ENCODE data around the gene KCNMA1.

KCNMA1 gene

DNA sequence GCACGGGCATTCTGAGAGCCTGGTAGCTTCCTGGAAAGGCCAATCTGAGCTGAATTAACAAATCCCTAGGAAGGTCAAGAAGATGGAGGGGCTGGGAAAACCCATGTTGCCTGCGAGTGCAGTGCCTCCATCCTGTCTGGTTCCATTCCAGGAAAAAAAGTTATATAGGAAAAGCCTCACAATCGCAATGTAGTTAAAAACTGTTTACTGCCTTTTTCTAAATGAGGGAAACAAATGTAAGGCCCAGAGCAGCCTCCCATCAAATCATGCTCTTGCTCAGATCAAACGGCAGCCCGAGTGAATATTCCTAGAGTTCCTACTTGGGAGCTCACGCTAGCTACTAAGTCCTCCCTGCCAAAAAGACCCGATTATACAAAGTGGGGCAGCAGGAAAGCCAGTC is 179.9 kb downstream of the KCNMA1 start:
- no peak for DNase-seq (ENCODE audit: low read depth in 2 of 3, low spot score in 2 of 3)

- DNase-seq (ENCODE audit: low read depth in 2 of 3, low spot score in 2 of 3) = no peak
Measured at GRCh38 chr10:77457266-77457665, 180.3 kb downstream of the KCNMA1 start.

DNA sequence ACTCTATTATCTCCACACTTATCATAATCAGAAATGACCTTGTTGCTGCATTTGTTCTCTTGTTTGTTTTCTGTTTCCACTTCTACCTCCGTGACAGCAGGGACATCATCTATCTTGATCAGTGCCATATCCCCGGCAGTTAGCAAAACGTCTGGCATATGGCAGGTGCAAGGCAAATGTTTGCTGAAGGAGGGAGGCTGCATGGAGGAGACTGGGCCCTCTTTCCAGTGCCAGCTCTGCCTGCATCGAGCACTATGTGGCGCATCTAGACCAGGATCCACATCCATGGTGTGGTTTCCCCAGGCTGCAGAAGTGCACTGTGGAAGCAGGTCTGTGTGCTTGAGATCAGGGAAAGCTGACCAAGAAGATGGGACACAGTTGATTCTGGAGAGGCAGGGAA is 181.2 kb downstream of the KCNMA1 start:
- no peak for DNase-seq (ENCODE audit: low read depth in 2 of 3, low spot score in 2 of 3)

GRCh38 chr10:77455561-77455960 is 182.0 kb downstream of the KCNMA1 start:
- no peak for DNase-seq (ENCODE audit: low read depth in 2 of 3, low spot score in 2 of 3)

GRCh38 chr10:77452952-77453564 is 184.6 kb downstream of the KCNMA1 start:
- no peak for DNase-seq (ENCODE audit: low read depth in 2 of 3, low spot score in 2 of 3)

DNA sequence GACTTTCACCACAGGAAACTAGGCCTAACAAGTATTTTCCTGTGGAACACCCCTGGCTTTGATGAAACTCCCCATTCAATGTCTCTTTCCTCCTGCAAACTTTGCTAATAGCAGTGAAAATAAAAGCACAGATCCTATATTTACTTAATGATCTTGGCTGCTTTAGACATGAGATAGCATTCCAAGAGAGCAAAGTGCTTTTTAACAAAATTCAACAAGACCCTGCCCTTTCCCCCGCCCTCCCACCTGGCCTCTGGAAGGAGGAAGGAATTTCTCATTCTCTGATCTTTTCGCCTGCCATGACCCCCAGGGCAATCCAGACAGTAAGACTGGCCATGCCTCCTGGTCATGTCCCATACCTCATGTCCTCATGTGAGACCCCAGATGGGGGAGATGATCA is 185.7 kb downstream of the KCNMA1 start:
- DNase-seq (ENCODE audit: low read depth in 2 of 3, low spot score in 2 of 3) = no peak

DNA sequence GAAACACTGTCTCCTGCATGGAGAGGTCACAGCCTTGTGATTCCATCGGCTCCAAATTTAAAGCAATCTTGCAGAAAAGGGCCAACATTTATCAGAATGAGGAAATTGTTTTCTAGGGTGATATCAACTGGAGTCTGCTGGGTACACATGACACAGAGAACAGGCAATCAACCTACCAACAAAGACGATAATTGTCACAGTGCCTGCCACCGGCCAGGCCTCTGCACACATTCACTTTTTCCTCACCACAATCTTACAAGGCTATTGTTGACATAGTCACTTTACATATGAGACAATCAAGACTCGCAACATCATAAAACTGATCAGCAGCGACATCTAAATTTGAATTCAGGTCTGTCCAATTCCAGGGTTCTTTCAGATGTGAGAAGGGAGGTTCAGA is 189.4 kb downstream of the KCNMA1 start:
- DNase-seq (ENCODE audit: low read depth in 2 of 3, low spot score in 2 of 3) = no peak

GRCh38 chr10:77446700-77447099 is 190.9 kb downstream of the KCNMA1 start:
- DNase-seq (ENCODE audit: low read depth in 2 of 3, low spot score in 2 of 3) = no peak

DNA sequence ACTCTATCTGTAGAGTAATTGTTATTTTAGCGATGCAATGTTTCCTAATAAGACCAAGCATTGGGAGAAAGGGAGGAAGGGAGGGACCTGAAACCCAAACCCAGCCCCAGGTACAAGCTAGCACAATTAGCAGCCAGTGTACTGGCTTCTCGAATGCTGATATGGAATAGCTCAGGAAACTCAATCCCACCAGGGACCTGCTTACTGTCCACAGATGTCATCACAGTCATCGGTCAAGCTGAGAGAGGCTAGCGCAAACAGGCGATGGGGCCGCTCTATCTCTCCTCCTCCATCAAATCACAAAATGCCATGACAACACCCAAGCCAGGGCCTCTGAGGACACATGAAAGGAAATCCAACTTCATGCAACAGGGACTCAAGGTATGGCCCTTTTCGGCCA is 192.1 kb downstream of the KCNMA1 start:
- no peak for DNase-seq (ENCODE audit: low read depth in 2 of 3, low spot score in 2 of 3)

DNA sequence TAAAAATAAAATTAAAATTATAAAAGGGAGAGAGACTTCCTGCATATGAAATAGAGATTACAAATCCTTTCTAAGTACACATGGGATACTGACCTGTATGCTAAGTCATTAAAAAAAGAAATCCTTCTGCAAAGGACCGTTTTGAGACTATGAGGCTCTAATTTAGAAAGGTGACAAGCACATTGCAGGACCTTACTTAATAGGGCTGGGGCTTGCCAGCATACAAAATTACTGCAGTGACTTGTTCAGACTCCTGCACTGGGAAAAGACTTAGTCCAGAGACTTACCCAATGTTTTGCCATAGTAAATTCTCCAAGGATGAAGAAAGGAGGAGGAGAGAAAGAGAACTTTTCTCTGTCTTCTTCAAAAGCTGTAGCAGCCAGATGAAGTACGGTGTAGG is 193.6 kb downstream of the KCNMA1 start:
- DNase-seq (ENCODE audit: low read depth in 2 of 3, low spot score in 2 of 3) = no peak

DNA sequence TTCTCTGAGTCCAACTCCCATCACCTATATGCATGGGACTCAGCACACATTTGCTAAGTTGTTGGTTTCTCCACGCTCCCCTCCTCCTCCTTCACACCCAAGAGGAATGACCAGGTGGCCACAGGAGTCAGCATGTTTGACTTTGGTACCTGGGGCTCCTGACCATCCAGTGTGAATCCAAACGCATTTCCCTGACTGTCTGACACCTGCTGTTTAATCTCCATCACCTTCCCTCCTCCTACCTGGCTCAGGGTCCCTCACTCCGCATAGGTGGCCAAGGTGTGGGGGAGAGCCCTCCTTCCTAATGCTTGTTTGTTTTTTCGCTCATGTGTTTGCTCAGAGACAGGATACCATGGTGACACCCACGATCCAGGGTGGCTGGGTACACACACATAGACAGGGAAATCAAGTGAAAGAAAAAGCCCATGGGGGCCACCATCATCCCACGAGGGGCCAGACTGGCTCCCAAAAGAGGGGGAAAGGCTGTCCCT is 194.9 kb downstream of the KCNMA1 start:
- no peak for DNase-seq (ENCODE audit: low read depth in 2 of 3, low spot score in 2 of 3)

GRCh38 chr10:77441353-77442166 is 196.0 kb downstream of the KCNMA1 start:
- DNase-seq (ENCODE audit: low read depth in 2 of 3, low spot score in 2 of 3) = no peak

GRCh38 chr10:77436257-77436975 is 201.2 kb downstream of the KCNMA1 start:
- no peak for DNase-seq (ENCODE audit: low read depth in 2 of 3, low spot score in 2 of 3)

DNA sequence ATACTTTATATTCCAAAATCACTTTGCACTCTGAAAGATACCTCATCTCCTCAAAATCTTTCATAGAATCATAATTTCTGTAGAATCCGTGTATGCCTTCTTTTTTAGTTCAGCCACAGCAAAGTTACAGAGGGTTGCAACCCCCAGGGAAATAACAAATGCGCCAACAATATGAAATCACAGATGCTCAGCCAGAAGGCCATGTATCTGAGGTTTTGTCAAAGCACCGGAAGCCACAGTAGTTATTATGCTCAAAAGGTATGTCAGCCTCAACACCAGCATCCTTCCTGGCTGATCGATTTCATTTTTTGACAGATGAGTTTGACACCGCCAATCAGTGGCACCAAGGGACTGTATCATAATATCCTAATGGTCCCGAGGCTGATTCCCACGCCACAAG is 204.1 kb downstream of the KCNMA1 start:
- DNase-seq (ENCODE audit: low read depth in 2 of 3, low spot score in 2 of 3) = no peak

DNA sequence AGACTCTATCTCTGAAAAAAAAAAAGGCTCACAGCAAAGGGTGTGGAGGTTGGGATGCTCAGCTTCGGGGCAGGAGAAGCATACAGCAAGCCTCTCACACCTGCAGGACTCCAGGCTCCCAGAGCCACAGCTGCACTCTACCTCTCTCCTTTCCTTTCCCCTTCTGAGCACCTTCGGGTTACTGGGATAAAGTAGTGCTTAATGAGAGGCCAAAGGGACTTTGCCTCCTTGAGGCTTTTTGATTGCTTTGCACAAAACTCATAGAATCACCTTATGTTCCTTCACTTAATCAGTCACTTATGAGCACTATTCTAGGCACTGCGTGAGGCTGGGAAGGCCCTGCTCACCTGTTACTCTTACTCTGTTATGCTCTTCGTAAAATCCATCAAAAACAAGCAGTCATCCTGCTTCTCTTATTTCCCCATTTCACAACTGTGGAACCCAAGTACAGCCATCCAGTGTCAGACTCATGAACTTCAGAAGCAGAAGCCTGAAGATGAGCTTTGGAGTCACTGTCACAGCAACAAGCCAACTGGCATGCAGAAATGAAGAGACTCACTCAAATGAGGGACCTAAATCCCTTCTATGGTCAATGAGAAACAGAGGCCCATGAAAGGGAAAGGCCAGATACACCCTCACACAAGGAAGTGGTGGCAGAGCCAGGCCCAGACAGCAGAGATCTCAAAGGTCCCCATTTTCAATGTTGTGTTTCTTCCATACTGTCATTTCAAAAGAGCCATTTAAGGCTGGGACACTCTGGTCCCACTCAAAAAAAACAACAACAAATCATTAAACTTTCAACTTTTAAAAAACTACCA is 205.4 kb downstream of the KCNMA1 start:
- no peak for DNase-seq (ENCODE audit: low read depth in 2 of 3, low spot score in 2 of 3)

GRCh38 chr10:77431209-77431611 is 206.4 kb downstream of the KCNMA1 start:
- DNase-seq (ENCODE audit: low read depth in 2 of 3, low spot score in 2 of 3) = no peak

DNA sequence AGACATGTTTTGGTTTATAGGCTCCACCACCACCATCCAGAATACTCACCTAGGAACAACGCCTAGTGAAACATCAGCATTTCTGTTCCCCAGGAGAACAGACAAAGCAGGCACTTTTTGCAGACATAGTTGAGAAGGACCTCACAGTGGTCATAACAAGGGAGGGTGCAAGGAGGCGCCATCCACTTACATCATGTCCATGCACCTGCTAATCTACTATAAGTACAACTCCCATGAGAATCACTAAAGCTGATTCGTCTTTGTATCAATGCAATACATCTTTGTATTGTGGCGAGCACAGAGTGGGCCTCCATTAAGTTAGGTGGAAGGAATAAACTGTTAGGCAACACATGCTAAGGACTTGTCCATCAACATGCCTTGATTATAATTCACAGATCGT is 207.1 kb downstream of the KCNMA1 start:
- no peak for DNase-seq (ENCODE audit: low read depth in 2 of 3, low spot score in 2 of 3)

- no peak for DNase-seq (ENCODE audit: low read depth in 2 of 3, low spot score in 2 of 3)
Measured at GRCh38 chr10:77428691-77429395, 208.8 kb downstream of the KCNMA1 start.

GRCh38 chr10:77424257-77424656 is 213.4 kb downstream of the KCNMA1 start:
- no peak for DNase-seq (ENCODE audit: low read depth in 2 of 3, low spot score in 2 of 3)

GRCh38 chr10:77422491-77423338 is 214.9 kb downstream of the KCNMA1 start:
- no peak for DNase-seq (ENCODE audit: low read depth in 2 of 3, low spot score in 2 of 3)

Measured in activated CD8-positive, alpha-beta memory T cell treated with anti-CD3 and anti-CD28 coated beads for 48 hours (primary cell).